Endometrial microvascular endothelial cells (primary cell): ENCODE data around the gene SLC25A40. TPM values are rescaled to one million over a fixed set of nuclear protein-coding genes. Genes with fewer than 3 reads are reported as not detected.

ENCODE experiments used
- in situ Hi-C: cut with HindIII; loops from 2 replicates; pipeline ENCODE4 v1.10.0; 2017; ENCODE audit warnings: low sequenced_read_pairs, low pct_unique_long_range_greater_than_20kb; ENCODE audit errors: inconsistent ontology term
- total RNA-seq: library from RNA; depleted of rRNA; stranded (reverse); fragments of >200 nt; gene quantifications from one replicate; pipeline ENCODE4 v1.2.3, GENCODE V29; 2015; ENCODE audit errors: inconsistent ontology term

The SLC25A40 gene
- total RNA-seq, 1 donor from 2014 or later: 31.1 TPM

GRCh38 chr7:87806150-87806549 lies 70.0 kb downstream of the SLC25A40 start:
- in situ Hi-C loops: no loop called here

- in situ Hi-C loops: no loop called here
Measured at GRCh38 chr7:87797798-87798403, 78.3 kb downstream of the SLC25A40 start.

GRCh38 chr7:87797395-87797794 lies 78.8 kb downstream of the SLC25A40 start:
- in situ Hi-C loops: no loop called here

- in situ Hi-C loops: no loop called here
Measured at GRCh38 chr7:87785368-87785995, 90.7 kb downstream of the SLC25A40 start.

GRCh38 chr7:87784424-87784823 lies 91.7 kb downstream of the SLC25A40 start:
- in situ Hi-C loops: no loop called here

Other genes with a start within 250 kb of the SLC25A40 start
- gene RUNDC3B, start 248.0 kb downstream of the SLC25A40 start, total RNA-seq: 24.7 TPM
- gene DBF4, start 133 bp upstream of the SLC25A40 start, total RNA-seq: 40.5 TPM
- 0.09 TPM for gene ADAM22, start 57.9 kb upstream of the SLC25A40 start, total RNA-seq